Upper lobe of right lung (tissue), 1 donor: ENCODE data around the gene PRKN. TPM values are rescaled to one million over a fixed set of nuclear protein-coding genes. Genes with fewer than 3 reads are reported as not detected.

Source experiments
- ATAC-seq: fragments of 200-7000 bp; cut with Tn5 transposase; one replicate; pipeline ENCODE4 v1.9.1; 2020; ENCODE audit warnings: mild to moderate bottlenecking, moderate library complexity
- DNase-seq: peaks from one replicate; pipeline ENCODE4 v3.0.0-alpha.2; 2020
- H3K27ac ChIP-seq: fragments of 200-600 bp; one replicate; pipeline ENCODE4 v1.8.0; 2022
- H3K27me3 ChIP-seq: fragments of 200-600 bp; one replicate; pipeline ENCODE4 v1.8.0; 2022; ENCODE audit warnings: mild to moderate bottlenecking
- H3K36me3 ChIP-seq: fragments of 200-600 bp; one replicate; pipeline ENCODE4 v1.8.0; 2022
- H3K4me1 ChIP-seq: fragments of 200-600 bp; one replicate; pipeline ENCODE4 v1.8.0; 2022
- H3K4me3 ChIP-seq: fragments of 200-600 bp; one replicate; pipeline ENCODE4 v1.8.0; 2022; ENCODE audit warnings: mild to moderate bottlenecking
- H3K9me3 ChIP-seq: fragments of 200-600 bp; one replicate; pipeline ENCODE4 v1.8.0; 2022
- intact Hi-C: fragments of 100-400 bp; cut with DNase I; formaldehyde crosslinking; loops from one replicate; pipeline ENCODE4 v1.11.0; 2022
- total RNA-seq: library from RNA; stranded (reverse); fragmentation: NEBNext Ultra II Directional; extraction: Animal tissue kit (Norgen Biotek cat#: 25700); gene quantifications from one replicate; pipeline ENCODE4 v1.2.1, GENCODE V29; 2021
- TF ChIP-seq, protein P1 (sequence below): fragments of 200-600 bp; IDR thresholded peaks from one replicate; pipeline ENCODE4 v1.8.0; 2022; ENCODE audit warnings: antibody characterized with exemption
- donor health status: DM: no; HTN: yes; CAD: no; lungs with severe emphysema.

The PRKN gene
- total RNA-seq, 1 donor from 2014 or later: 2.7 TPM

DNA sequence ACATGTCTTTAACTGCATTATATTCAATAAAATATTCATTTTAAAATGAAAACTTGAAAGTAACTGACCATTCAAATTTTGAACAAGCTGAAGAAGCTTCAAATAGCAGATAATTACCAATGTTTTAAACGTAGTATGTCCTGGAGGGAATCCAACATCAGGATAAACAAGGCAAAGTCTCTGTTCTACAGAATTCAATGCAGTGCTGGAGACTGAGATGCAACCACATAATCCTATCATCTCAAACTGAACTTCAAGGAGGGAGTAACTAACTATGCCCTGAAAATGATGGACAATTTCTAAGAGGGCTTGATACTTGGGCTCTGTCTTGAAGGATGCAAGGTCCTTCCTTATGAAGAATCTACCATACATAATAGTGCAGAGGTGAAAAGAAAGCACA is 100.7 kb downstream of the PRKN start:
- Histone ChIP-seq H3K4me3 (no peak overlapping the region), H3K9me3 (peaks cover 6% of the 10 kb centered on the region), H3K36me3 (no peaks in the 10 kb centered on the region), H3K27ac (no peak overlapping the region), H3K27me3 (no peaks in the 10 kb centered on the region), H3K4me1 (no peaks in the 10 kb centered on the region)
- DNase-seq (no peak), ATAC-seq (no peak)
- intact Hi-C loops: no loop called here
- TF ChIP-seq, protein P1, sequence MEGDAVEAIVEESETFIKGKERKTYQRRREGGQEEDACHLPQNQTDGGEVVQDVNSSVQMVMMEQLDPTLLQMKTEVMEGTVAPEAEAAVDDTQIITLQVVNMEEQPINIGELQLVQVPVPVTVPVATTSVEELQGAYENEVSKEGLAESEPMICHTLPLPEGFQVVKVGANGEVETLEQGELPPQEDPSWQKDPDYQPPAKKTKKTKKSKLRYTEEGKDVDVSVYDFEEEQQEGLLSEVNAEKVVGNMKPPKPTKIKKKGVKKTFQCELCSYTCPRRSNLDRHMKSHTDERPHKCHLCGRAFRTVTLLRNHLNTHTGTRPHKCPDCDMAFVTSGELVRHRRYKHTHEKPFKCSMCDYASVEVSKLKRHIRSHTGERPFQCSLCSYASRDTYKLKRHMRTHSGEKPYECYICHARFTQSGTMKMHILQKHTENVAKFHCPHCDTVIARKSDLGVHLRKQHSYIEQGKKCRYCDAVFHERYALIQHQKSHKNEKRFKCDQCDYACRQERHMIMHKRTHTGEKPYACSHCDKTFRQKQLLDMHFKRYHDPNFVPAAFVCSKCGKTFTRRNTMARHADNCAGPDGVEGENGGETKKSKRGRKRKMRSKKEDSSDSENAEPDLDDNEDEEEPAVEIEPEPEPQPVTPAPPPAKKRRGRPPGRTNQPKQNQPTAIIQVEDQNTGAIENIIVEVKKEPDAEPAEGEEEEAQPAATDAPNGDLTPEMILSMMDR: no peak

DNA sequence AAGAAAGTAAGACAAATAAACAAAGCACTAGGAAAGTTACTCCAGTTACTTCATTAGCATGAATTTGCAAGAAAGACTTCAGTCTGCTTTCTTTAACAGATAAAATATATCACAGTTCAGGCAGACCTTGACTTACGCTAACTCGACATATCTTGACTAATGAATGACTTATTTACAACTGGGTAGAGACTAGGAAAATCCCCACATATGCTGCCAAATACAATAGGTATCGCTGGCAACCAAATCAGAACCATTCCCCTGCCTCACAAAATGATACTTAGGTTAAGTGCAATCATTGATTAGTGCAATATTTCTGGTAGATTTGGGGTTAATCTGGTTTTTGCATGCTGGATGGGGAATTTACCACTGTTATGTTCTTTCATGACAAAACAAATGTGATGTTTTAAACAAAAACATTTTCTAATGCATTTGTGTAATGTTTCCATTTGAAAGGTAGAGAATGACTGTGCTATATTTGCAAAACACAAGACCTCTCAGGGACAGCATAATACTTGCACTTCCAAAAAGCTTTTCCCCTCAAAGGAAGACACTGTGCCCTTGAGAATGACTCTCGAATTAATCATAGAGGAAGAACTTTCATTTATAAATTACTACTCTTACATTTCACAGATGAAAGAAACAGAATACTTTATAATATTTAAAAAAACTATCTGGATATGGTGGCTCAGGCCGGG is 101.6 kb downstream of the PRKN start:
- intact Hi-C loops: no loop called here
- no peak for ATAC-seq
- Histone ChIP-seq H3K4me1 (no peaks in the 10 kb centered on the region), H3K27me3 (no peaks in the 10 kb centered on the region), H3K36me3 (no peaks in the 10 kb centered on the region), H3K4me3 (no peak overlapping the region), H3K27ac (no peak overlapping the region), H3K9me3 (no peaks in the 10 kb centered on the region)
- DNase-seq: no peak
- TF ChIP-seq, protein P1: no peak

DNA sequence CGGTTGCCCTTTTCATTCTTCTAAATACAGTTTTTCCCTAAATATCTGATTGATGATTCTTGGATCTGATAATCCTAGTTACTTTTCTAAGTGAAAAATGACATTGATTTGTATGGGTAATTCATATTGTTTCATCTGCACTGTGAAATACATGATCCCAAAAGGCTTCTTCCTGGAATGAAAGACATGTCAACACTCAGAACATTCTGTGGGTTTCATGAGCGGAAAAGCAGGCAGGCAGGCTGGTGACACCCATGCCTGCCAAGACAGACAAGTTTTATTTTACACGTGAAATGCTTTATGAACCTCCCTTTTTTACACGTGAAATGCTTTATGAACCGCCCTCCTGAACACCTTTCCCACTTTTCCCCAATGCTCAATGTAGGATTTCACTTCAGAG is 105.0 kb downstream of the PRKN start:
- no peak for ATAC-seq
- Histone ChIP-seq H3K4me1 (no peaks in the 10 kb centered on the region), H3K4me3 (no peak overlapping the region), H3K9me3 (no peaks in the 10 kb centered on the region), H3K36me3 (no peaks in the 10 kb centered on the region), H3K27ac (no peak overlapping the region), H3K27me3 (no peaks in the 10 kb centered on the region)
- intact Hi-C loops: no loop called here
- TF ChIP-seq, protein P1: no peak
- DNase-seq: no peak

DNA sequence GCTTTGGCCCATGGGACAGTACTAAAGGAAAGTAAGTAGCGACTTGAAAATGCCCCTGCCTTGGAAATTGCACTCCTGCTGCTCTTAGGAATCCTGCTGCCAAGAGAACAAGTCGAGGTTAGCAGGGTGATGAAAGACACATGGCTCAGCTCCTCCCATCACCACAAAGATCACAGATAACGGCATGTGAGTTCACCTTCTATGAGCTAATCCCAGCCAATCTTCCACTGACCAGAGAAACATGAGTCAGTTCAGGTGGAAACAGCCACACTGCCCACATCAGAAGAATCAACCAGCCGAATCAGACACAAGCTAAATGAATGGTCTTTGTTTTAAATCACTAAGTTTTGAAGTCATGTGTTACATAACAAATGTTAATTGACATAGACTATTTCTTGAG is 106.3 kb downstream of the PRKN start:
- TF ChIP-seq, protein P1: no peak
- Histone ChIP-seq H3K27ac (no peak overlapping the region), H3K9me3 (no peaks in the 10 kb centered on the region), H3K27me3 (no peaks in the 10 kb centered on the region), H3K36me3 (no peaks in the 10 kb centered on the region), H3K4me3 (no peak overlapping the region), H3K4me1 (no peaks in the 10 kb centered on the region)
- DNase-seq (no peak), ATAC-seq (no peak)
- intact Hi-C loops: no loop called here

DNA sequence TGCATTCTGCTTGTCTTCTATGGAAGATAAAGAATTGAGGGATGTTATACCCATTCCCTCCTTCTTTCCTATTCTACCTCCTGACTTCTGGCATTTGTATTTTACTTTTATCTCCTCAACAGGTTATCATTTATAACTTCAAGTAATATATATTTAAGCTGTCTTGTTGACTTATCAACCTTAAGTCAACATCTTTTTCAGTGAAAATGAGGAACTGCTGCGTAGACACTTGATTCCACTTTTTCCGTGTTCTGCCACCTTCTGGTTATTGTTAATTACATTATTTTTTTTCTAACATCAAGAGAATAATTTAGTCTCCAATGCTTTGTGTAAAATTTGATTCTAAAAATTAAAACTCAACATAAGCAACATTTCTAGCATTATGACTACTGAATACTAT is 107.5 kb downstream of the PRKN start:
- intact Hi-C loops: no loop called here
- H3K27me3 ChIP-seq: no peaks in the 10 kb centered on the region
- no peak overlapping the region for H3K4me3 ChIP-seq
- H3K4me1 ChIP-seq: no peaks in the 10 kb centered on the region
- DNase-seq (no peak), ATAC-seq (no peak)
- no peak overlapping the region for H3K27ac ChIP-seq
- TF ChIP-seq, protein P1: no peak
- no peaks in the 10 kb centered on the region for H3K9me3 ChIP-seq
- H3K36me3 ChIP-seq: no peaks in the 10 kb centered on the region
